SK-N-SH (cell line): Measurements from ENCODE around the gene CNGA4.

Experiments used
- CTCF ChIP-seq: fragments of 200-600 bp; sonication (generic); IDR thresholded peaks from 2 replicates; pipeline ENCODE4 v1.6.1; 2017; ENCODE audit warnings: antibody characterized with exemption, mild to moderate bottlenecking, moderate library complexity
- EZH2phosphoT487 ChIP-seq: fragments of 200-600 bp; sonication (generic); IDR thresholded peaks from 2 replicates; pipeline ENCODE4 v1.6.1; 2017; ENCODE audit warnings: low read depth, mixed run types, mild to moderate bottlenecking, antibody characterized with exemption, moderate library complexity, borderline replicate concordance
- GATA2 ChIP-seq: sonication (generic); formaldehyde crosslinking; IDR thresholded peaks from 2 replicates; pipeline ENCODE4 v1.5.0; 2020; ENCODE audit warnings: mild to moderate bottlenecking, missing genetic modification reagents
- MAX ChIP-seq: IDR thresholded peaks from 2 replicates; pipeline ENCODE4 v1.4.0; 2012; ENCODE audit warnings: low read depth
- POLR2AphosphoS5 ChIP-seq: IDR thresholded peaks from 2 replicates; pipeline ENCODE4 v1.6.1; 2012; ENCODE audit warnings: low read depth, low read length
- REST ChIP-seq: IDR thresholded peaks from 2 replicates; pipeline ENCODE4 v1.6.1; 2012; ENCODE audit warnings: mild to moderate bottlenecking, low read depth, low read length, moderate library complexity
- RFX5 ChIP-seq: IDR thresholded peaks from 2 replicates; pipeline ENCODE4 v1.6.1; 2012; ENCODE audit warnings: mild to moderate bottlenecking, improper control_type of control experiment, low read length
- SMC3 ChIP-seq: IDR thresholded peaks from 2 replicates; pipeline ENCODE4 v1.6.1; 2012; ENCODE audit warnings: low read depth, low read length, improper control_type of control experiment
- TCF12 ChIP-seq: IDR thresholded peaks from 2 replicates; pipeline ENCODE4 v1.4.0; 2012

GRCh38 chr11:6269994-6270393, 31.1 kb downstream of the CNGA4 start:
- TF ChIP-seq RFX5: no peak
- TF ChIP-seq CTCF: peak; percentile 50
- no peak for TF ChIP-seq POLR2AphosphoS5
- no peak for TF ChIP-seq REST
- TF ChIP-seq TCF12: no peak
- no peak for TF ChIP-seq SMC3
- TF ChIP-seq EZH2phosphoT487: no peak
- TF ChIP-seq GATA2 (CRISPR knock-in tag): no peak
- TF ChIP-seq MAX: no peak
